Dermis microvascular lymphatic vessel endothelial cell (primary cell): ENCODE results near the gene IRAK2. TPM values are rescaled to one million over a fixed set of nuclear protein-coding genes. Genes with fewer than 3 reads are reported as not detected.

Experiments used
- DNase-seq, 2 donors: peaks; one replicate each; pipeline versions ENCODE4 v3.0.0 to v3.0.0-alpha.2; 2010; ENCODE audit warnings: low read depth in 2 of 2
- total RNA-seq: library from RNA; depleted of rRNA; stranded (reverse); fragments of >200 nt; gene quantifications from 2 replicates; pipeline ENCODE4 v1.2.1, GENCODE V29; 2014

The IRAK2 gene
- total RNA-seq, 1 donor from 2014 or later, result 60.3 TPM

DNA sequence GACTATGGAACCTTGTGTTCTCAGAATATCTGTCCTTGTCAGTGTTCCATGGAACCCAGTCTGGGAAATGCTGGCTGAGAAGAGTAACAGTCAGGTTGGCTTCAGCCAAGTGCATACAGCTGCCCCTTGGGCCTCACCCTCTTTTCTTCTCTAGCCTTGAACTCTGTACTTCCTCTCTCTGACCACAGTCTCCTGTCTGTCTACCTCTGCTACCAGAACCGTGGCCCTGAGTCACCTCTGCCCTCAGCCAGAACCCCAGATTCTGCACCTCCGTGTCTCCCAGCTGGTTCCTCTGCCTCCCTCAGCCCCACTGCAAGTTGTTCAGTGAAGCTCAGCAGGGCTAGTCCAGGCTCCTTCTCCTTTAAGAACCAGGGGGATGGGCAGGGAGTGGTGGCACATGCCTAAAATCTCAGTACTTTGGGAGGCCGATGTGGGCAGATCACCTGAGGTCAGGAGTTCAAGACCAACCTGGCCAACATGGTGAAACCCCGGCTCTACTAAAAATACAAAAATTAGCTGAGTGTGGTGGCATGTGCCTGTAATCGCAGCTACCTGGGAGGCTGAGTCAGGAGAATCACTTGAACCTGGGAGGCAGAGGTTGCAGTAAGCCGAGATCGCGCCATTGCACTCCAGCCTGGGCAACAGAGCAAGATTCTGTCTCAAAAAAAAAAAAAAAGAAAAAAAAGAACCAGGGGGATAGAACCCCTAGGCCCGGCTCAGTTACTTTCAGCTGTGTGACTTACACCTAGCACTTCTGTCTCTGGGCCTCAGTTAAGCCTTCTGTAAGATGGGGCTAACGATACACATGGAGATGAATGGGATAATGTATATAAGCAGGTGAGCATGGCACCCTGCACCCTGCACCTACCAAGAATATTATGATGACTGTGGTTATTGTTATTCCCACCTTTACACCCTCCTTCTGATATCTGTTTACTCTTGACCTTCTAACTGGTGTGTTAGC lies 59.2 kb downstream of the IRAK2 start:
- DNase-seq, result peak in 1 of 2 donors; percentile 20

DNA sequence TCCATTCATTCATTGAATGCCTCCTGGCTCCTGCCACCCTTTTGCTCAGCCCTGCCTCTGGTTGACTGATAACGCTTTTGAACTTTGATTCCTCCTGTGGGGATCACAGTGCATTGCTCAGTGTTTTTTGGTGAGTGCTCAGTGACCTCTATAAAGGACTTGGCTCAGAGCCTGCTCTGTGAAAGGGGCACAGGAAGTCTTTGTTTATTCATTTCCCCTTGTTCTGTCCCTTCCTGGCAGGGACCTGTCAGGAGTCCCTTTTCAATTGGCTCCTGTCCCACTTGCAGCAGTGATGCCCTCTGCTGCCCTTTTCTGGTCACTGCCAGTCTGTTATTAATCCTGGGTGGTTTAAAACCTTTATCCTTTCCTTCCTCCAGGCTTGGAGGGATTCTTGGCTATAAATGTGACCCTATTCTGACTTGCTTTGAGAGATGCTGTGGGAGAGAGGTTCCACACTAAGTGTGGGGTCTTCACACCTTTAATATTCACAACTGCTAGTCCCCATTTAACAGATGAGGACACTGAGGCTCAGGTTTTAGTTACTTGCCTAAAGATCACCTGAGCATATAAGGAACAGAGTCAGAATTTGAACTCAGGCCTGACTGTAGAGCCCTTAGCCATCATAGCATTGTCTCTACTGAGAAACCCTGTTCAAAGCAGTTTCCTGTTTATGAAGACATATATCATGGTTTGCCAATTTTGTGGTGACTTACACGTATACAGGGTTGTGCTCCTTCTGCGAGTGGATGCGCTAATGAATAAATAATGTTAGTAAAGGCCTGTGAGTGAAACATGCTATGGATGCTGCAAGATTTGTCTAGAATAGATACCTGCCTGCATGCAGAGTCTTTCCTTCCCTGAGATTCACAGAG lies 60.3 kb downstream of the IRAK2 start:
- peak; percentile 92 to 93 for DNase-seq

DNA sequence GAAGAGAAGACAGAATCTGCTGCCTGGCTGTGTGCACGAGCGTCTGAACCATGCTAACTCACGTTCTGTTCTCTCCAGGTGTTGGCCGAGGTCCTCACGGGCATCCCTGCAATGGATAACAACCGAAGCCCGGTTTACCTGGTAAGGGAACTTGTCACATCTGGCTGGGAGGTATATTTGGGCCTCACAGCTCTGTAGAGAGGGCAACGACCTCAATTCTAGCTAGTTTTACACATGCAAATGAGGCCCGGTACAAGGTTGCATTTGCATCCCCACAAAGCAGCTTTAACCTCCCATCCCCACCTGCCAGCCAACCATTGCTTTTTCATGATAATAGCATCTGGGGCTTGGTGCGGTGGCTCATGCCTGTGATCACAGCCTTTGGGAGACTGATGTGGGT lies 61.6 kb downstream of the IRAK2 start:
- DNase-seq, result no peak

DNA sequence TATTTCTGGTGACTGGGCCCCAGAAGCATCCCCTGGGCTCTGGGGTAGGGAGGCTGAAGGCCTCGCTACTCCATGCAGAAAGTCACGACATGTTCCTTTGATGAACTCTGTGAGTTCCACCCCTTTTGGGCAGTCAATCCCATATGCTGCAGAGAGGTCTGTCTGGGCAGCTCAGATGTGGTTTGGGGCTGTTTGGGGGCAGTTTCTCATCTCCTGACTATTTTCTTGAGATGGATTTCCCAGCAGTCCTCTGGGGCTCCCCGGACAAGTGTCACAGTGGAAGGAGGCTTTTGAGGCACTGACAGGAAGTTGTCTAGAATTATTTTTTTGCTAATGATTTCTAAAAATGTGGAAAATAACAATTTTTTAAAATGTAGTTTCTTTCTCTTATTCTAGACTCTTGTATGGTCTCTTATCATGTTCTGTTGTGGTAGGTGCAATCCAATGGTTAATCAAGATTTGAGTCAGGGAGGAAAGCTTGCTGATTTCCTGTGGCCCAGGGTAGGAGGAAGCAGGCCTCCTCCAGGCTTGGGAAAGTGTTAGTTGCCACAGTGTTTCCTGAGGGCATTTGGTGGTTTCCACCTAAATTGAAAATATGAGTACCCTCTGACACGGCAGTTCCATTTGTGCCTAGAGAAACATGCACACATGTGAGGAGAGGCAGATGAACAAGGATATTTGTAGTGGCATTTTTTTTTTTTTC lies 63.7 kb downstream of the IRAK2 start:
- peak; percentile 62 to 94 for DNase-seq

DNA sequence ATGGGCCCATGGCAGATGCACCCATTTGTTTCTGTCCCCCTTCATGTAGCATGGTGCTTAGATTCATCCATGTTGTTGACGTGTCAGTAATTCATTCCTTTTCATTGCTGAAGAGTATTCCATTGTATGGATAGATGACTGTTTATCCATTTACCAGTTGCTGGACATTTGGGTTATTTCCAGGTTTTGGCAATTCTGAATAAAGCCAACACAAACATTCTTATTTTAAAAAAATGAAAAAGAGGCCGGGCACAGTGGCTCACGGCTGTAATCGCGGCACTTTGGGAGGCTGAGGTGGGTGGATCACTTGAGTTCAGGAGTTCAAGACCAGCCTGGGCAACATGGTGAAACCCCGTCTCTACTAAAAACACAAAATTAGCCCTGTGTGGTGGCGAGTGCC lies 64.9 kb downstream of the IRAK2 start:
- no peak for DNase-seq

DNA sequence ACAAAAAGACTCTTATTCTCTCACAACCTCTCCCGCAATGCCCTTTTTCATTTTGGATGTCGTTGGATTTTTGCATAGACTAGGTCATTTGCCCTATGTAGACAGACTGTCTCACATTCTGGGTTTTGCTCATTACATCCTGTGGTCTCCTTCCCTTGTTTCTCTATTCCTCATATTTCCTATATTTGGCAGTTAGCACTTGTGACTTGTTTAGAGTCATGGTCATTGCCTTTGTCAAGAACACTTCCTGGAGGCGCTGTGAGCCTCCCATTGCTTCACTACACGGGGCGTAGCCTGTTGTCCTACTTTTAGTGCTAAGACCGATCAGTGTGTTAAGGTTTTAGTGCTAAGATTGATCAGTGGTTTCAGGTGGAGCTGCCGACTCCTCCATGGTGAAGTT lies 67.4 kb downstream of the IRAK2 start:
- DNase-seq, result no peak

DNA sequence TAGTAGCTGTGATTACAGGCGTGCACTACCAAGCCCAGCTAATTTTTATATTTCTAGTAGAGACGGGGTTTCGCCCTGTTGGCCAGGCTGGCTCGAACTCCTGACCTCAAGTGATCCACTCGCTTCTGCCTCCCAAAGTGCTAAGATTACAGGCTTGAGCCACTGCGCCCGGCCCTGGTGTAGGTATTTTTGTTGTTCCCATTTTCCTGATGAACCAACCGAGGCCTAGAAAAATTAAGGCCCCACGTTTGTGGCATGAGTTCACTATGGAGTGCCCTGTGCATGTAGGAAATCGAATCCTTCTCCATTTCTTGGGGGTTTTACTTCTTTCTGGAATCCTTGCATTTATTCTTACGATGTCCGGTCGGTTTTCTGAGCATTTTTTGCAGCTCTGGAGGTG lies 69.3 kb downstream of the IRAK2 start:
- DNase-seq, result no peak

DNA sequence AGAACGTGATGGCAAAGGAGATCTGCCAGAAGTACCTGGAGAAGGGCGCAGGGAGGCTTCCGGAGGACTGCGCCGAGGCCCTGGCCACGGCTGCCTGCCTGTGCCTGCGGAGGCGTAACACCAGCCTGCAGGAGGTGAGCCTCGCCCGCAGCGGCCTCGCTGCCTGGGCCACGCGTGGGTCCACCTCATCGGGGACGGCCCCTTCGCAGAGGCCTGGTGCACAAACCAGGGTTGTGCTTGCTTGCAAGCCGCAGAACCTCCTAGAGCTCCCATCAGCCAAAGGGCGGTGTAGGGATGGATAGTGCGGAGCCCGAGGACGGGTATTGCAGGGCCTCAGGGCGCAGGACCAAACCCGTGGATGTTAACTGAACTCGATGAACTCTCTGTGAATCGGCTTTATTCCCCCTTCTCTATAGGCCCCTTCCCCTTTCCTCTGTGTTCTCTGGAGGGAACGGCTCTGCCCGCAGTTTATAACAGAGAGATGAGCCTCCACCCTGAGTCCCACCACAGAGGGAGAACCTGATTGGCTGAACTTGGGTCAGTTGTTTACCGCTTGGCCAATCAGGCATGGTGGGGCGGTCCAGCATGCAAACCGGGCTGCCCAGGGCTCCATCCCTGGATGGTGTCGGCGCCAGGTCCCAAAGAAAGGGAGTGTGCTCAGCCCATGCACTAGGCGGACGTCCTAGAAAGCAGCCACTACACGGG lies 70.0 kb downstream of the IRAK2 start:
- no peak for DNase-seq

DNA sequence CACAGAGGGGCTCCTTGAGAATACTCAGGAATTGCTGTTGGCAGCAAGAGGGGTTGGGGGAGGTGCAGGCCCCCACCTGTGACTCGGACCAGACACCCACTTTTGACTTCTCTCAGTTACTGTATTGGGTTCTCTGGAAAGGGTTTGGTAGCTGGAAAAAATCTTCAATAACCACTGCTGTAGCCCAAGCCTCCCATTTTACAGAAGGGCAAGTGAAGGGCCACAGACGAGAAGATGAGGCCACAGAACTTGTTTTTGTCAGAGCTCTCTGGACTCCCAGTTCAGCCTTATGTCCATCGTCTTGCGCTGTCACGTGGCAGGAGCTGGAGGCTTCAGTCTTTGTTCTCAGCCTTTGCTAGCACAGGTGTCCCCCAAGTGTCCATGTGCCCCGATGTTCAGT lies 70.8 kb downstream of the IRAK2 start:
- DNase-seq, result no peak

DNA sequence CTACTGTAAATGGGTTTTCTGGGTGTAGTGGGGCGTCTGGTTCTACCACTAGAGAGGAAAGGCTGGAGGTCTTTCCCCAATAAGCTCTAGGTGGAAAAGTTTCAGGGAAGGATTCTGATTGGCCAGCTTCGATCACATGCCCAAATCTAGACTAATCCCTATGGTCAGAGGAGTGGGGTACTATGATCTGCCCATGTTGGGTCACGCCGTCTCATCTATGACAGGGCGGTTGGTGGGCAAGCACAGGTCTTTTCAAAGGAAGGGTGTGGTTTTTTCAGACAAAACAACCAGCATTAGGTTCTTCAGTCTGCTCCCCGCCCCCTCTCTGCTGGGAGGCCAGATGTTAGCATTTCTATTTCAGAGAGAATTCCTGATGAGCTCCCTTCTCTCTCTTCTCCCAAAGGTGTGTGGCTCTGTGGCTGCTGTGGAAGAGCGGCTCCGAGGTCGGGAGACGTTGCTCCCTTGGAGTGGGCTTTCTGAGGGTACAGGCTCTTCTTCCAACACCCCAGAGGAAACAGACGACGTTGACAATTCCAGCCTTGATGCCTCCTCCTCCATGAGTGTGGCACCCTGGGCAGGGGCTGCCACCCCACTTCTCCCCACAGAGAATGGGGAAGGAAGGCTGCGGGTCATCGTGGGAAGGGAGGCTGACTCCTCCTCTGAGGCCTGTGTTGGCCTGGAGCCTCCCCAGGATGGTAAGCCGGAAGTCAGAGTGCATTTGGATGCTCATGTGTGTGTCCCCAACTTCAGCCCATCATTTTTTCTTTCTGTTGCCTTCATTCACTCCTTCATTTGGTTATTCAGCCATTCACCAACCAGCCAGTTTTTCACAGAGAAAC lies 73.8 kb downstream of the IRAK2 start:
- DNase-seq, result no peak

DNA sequence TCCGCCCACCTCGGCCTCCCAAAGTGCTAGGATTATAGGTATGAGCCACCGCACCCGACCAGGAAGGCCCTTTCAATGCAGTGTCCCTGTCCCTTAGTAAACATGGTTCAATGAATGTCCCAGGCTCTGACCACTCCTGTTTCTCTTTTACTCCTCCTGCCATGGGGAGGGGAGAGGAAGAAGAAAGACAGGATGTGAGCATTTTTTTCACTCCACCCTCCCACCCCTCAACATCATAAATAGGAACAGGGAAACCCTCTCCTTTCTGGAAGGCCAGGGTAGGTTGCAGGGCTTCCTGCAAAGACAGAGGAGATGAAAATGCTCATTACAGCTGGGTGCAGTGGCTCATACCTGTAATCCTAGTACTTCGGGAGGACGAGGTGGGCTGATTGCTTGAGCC lies 76.1 kb downstream of the IRAK2 start:
- no peak for DNase-seq

DNA sequence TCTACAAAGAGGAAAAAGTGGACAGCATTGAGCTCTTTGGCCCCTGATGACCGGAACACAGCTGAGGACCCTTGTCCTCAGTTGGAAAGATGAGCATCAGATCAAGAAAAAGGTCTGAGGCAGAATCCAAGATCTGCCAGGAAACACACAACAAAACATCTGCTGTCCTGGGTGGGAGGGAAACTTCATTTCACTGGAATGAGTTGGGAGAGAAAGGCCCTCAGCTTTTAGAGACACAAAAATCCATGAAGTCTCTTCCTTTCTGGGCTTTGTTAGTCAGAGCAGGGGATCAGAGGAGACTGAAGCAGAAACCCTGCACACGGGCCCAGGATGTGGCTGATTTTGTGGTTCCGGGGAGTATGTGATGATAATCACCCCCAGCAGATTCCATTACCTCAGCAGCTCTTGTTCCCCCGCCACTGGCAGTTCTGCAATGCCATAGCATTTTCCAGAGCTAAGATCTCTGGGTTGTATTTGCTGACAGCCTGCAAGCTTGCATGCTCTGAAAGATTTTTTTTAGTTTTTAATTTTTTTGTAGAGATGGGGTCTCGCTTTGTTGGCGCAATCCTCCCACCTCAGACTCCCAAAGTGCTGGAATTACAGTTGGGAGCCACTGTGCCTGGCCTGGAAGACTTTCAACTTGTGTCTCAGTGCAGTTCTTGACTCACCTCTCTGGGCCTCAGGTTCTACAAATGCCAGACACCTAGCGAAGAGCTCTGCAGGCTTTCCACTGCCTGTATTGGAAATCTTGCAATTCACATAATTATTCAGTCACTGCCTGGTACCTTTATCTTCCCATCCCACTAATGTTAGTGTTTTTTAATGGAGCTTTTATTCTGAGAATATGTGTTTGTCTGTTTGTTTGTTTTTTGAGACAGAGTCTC lies 77.7 kb downstream of the IRAK2 start:
- no peak for DNase-seq

DNA sequence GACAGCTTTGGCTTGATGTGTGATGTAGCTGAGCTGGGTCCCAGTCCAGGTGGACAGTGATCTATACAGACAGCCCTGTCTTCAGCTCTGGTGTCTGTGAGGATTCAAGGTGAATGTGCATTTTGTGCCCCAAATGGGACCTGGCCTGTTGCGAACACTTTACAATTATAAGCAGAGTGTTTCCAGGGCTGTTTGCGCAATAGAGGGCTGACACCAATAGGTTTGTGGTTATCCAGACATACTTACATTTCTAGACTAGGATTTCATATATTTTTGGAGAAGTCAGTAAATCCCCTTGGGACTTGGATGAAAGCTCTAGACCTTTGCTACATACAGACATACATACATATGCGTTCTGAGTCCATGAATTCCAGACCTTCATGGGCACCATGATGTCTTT lies 79.3 kb downstream of the IRAK2 start:
- DNase-seq, result no peak

DNA sequence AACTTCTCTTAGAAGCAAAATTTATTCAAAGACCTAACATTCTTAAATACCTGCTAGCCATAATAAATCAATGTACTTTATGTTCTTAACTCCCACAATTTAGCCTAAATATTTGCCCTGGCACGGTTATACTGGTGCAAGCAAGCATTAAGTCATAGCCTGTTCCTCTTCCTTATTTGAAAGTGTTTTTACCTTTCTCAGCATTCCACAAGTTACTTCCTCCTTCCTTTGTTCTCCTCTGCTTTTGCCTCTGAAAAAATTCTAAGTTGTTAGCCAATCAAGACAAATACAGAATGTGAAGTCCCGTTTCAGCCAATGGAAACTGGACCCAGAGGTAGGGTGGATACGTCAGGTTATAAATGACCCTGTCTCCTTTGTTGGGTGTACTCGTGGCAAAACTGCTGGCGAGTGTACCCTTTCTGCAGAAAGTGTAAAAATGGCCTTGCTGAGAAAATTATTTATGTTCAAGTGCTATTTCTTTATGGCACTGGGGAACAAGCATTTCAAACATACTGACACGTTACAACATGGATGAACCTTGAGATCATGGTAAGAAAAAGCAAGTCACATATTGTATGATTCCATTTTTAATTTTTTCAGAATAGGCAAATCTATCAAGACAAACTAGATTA lies 80.5 kb downstream of the IRAK2 start:
- DNase-seq, result no peak

DNA sequence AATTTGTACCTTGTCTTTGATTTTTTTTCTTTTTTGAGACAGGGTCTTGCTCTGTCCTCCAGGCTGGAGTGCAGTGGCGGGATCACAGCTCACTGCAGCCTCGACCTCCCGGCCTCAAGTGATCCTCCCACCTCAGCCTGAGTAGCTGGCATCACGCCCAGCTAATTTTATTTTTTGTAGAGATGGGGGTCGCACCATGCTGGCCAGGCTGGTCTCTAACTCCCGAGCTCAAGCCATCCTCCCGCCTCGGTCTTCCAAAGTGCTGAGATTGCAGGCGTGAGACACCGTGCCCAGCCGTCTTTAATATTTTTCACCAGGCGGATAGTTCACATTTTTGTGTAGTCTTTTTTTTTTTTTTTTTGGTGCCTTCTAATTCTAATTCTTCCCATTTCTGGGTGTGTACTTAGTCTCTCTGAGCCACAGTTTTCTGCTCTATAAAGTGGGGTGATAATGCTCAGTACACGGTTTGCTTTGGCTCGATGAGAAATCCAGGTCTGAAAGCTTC lies 83.0 kb downstream of the IRAK2 start:
- DNase-seq, result no peak

DNA sequence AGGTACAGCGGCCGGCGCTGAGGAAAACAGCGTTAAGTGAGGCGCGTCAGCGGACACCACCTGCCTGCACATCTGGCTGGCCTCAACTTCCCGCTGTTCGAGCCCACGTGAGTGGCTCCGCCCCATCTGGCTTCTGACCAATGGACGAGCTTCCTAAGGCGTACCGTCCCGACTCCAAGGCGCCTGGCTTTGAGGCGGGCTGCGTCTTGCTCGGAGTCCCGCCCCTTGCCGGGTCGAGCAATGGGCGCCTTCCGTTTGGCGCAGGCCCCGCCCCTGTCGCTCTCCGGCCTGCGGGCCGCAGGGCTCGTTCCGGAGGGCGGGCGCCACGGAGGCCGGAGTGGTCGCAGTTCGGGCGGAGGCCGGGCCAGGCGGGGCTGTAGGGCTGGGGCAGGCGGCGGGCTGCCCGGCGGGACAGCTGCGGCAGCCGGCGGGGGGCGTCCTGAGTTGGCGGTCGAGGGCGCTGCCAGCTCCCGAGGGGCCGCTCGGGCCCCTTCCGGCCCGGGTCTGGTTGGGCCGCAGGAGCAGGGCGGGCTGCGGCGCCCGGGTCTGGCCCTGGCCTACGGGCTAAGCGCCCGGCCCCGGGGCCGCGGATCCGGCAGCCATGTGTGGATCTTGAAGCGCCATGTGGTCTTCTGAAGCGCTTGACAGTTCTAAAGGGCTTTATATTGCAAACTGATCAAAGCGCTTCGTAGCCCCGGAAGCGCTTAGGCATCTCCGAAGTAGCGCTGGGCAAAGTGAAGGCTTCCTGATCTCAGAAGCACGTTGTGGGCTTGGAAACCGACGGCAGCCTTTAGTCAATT lies 83.7 kb downstream of the IRAK2 start, which contains the start of gene TATDN2:
Gene TATDN2 (plus strand): TSS at position 276 of the 800 bp plus-strand sequence. CDS start 742 bp downstream, outside the sequence.
- peak; percentile 57 to 96 for DNase-seq

DNA sequence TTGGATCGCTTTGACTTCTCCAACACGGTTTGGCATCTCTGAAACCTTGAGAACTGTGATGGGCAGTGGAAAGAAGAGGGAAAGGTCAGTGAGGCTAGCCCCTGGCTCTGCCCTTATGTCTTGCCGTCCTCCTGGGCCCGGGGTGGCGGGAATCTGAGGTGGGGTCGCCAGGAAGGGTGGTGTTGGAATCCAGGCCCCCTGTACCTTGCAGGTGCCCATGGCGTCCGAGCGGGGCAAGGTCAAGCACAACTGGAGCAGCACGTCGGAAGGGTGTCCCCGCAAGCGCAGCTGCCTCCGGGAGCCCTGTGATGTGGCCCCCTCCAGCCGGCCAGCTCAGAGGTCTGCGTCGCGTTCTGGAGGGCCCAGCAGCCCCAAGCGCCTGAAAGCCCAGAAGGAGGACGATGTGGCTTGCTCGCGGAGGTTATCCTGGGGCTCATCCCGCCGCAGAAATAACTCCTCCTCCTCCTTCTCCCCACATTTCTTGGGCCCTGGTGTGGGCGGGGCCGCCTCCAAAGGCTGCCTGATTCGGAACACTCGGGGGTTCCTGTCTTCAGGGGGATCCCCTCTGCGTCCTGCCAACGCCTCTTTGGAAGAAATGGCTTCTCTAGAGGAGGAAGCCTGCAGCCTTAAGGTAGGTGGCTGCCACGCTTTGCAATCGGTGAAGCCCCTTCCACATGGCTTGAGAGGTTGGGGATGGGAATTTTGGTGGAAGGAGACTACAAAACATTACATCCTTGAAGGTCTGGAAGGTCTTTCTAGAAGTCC lies 84.4 kb downstream of the IRAK2 start:
- peak in 1 of 2 donors; percentile 17 for DNase-seq
